Neural cell (in vitro differentiated cells): ENCODE measurements around the gene SLFNL1.

ENCODE experiments used
- EZH2 ChIP-seq: fragments of 200-600, 300-800 bp; shearing (Covaris generic), sonication (generic); IDR thresholded peaks from 2 replicates; pipeline ENCODE4 v1.6.1; 2014; ENCODE audit warnings: antibody characterized with exemption, low read length, borderline replicate concordance, mild to moderate bottlenecking; ENCODE audit not compliant: insufficient read depth, poor library complexity, severe bottlenecking
- MXI1 ChIP-seq: fragments of 450-650 bp; conservative IDR thresholded peaks from 2 replicates; pipeline ENCODE4 v1.6.1; 2014; ENCODE audit warnings: antibody characterized with exemption, mild to moderate bottlenecking; ENCODE audit not compliant: poor library complexity, severe bottlenecking
- RAD21 ChIP-seq: fragments of 450-650 bp; conservative IDR thresholded peaks from 2 replicates; pipeline ENCODE4 v1.6.1; 2014; ENCODE audit warnings: antibody characterized with exemption, mild to moderate bottlenecking, moderate library complexity
- REST ChIP-seq: IDR thresholded peaks from 2 replicates; pipeline ENCODE4 v1.6.1; 2012; ENCODE audit warnings: borderline replicate concordance
- TAF1 ChIP-seq: IDR thresholded peaks from 2 replicates; pipeline ENCODE4 v1.6.1; 2012; ENCODE audit warnings: low read depth
- TF ChIP-seq, protein P1 (sequence below): fragments of 450-650 bp; IDR thresholded peaks from 2 replicates; pipeline ENCODE4 v1.5.1; 2014; ENCODE audit warnings: antibody characterized with exemption, mild to moderate bottlenecking, moderate library complexity; ENCODE audit not compliant: poor library complexity, severe bottlenecking

- TF ChIP-seq, protein P1, sequence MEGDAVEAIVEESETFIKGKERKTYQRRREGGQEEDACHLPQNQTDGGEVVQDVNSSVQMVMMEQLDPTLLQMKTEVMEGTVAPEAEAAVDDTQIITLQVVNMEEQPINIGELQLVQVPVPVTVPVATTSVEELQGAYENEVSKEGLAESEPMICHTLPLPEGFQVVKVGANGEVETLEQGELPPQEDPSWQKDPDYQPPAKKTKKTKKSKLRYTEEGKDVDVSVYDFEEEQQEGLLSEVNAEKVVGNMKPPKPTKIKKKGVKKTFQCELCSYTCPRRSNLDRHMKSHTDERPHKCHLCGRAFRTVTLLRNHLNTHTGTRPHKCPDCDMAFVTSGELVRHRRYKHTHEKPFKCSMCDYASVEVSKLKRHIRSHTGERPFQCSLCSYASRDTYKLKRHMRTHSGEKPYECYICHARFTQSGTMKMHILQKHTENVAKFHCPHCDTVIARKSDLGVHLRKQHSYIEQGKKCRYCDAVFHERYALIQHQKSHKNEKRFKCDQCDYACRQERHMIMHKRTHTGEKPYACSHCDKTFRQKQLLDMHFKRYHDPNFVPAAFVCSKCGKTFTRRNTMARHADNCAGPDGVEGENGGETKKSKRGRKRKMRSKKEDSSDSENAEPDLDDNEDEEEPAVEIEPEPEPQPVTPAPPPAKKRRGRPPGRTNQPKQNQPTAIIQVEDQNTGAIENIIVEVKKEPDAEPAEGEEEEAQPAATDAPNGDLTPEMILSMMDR: no peak
- TF ChIP-seq MXI1 (no peak), RAD21 (no peak), TAF1 (no peak), EZH2 (no peak), REST (no peak)
These were observed 37.5 kb downstream of the SLFNL1 start for GRCh38 chr1:40984066-40984465.
